Upper lobe of left lung (tissue), 6 donors: ENCODE results near the gene COX10. TPM values are rescaled to one million over a fixed set of nuclear protein-coding genes. Genes with fewer than 3 reads are reported as not detected.

Source experiments
- ATAC-seq, 2 donors: fragments of 200-7000 bp; cut with Tn5 transposase; one replicate each; pipeline ENCODE4 v1.9.1; 2022; ENCODE audit warnings: mild to moderate bottlenecking in 2 of 2, moderate library complexity in 2 of 2; ENCODE audit not compliant: low FRiP score in 2 of 2
- DNase-seq, 2 donors: peaks; one replicate each; pipeline ENCODE4 v3.0.0-alpha.2; 2019 to 2020
- H3K27ac ChIP-seq, 4 donors: fragments of 200-600 bp; sonication (generic); one replicate each; pipeline ENCODE4 v1.5.1; 2016 to 2019
- H3K27me3 ChIP-seq, 4 donors: fragments of 200-600 bp; sonication (generic); one replicate each; pipeline ENCODE4 v1.5.1; 2017 to 2019
- H3K36me3 ChIP-seq, 4 donors: fragments of 200-600 bp; sonication (generic); one replicate each; pipeline ENCODE4 v1.5.1; 2016 to 2019
- H3K4me1 ChIP-seq, 4 donors: fragments of 200-600 bp; sonication (generic); one replicate each; pipeline ENCODE4 v1.5.1; 2018 to 2019
- H3K4me3 ChIP-seq, 4 donors: fragments of 200-600 bp; sonication (generic); one replicate each; pipeline ENCODE4 v1.5.1; 2017 to 2019; ENCODE audit warnings: mild to moderate bottlenecking in 2 of 4, moderate library complexity in 1 of 4
- H3K9me3 ChIP-seq, 4 donors: fragments of 200-600 bp; sonication (generic); one replicate each; pipeline ENCODE4 v1.5.1; 2018 to 2019
- CTCF ChIP-seq, 6 experiments: fragments of 450-650 bp in 4 of 6; fragments of 200-600 bp in 2 of 6; sonication (generic) in 2 of 6; IDR thresholded peaks; one replicate each; pipeline ENCODE4 v1.5.1; 2016 to 2019; ENCODE audit warnings: antibody characterized with exemption in 6 of 6
- EP300 ChIP-seq, 4 donors: sonication (generic); formaldehyde crosslinking; IDR thresholded peaks; one replicate each; pipeline ENCODE4 v1.5.1; 2017; ENCODE audit warnings: antibody characterized with exemption in 4 of 4, control low read depth in 2 of 4
- POLR2A ChIP-seq, 4 donors: fragments of 450-650 bp; IDR thresholded peaks; one replicate each; pipeline ENCODE4 v1.5.1; 2016 to 2017; ENCODE audit warnings: antibody characterized with exemption in 4 of 4, mild to moderate bottlenecking in 2 of 4
- POLR2AphosphoS5 ChIP-seq, 2 donors: sonication (generic); formaldehyde crosslinking; IDR thresholded peaks; one replicate each; pipeline ENCODE4 v1.5.1; 2017; ENCODE audit warnings: antibody characterized with exemption in 2 of 2
- WGBS, 2 donors: methylation state at CpG; one replicate each; pipeline ENCODE4 v1.1.5; 2017 to 2018; 5-methylcytosine and 5-hydroxymethylcytosine counted together
- total RNA-seq, 6 donors: library from RNA; depleted of rRNA in 4 of 6; stranded (reverse); fragments of >200 nt in 4 of 6; gene quantifications; one replicate each; pipeline versions ENCODE4 v1.1.0 to v1.2.1, GENCODE V29; 2016 to 2021
- donor health status: DM: no; HTN: no; CAD: no; lungs with moderate emphysema.
- donor health status: DM: no; HTN: yes; CAD: no; lungs with severe emphysema.

COX10 gene
- total RNA-seq, 6 donors from 2014 or later, result 6.0 to 26.7 (median 16.3) TPM

GRCh38 chr17:14201021-14201987 is 132.0 kb downstream of the COX10 start:
- ATAC-seq (peak in 1 of 2 donors; percentile 33), DNase-seq (peak in 1 of 2 donors; percentile 64)
- WGBS, 2 donors, result 42 to 51% methylated on average over 10 of the region's 10 CpGs
- Histone ChIP-seq H3K4me1 (peaks cover 7 to 50% (median 24%) of the 10 kb centered on the region in 4 donors), H3K36me3 (peaks cover 0 to 3% (median 1%) of the 10 kb centered on the region in 4 donors), H3K4me3 (no peak overlapping the region), H3K27ac (peak overlapping the region in 3 of 4 donors; percentile 58 to 71 (median 62)), H3K27me3 (no peaks in the 10 kb centered on the region), H3K9me3 (no peaks in the 10 kb centered on the region)
- TF ChIP-seq POLR2A (IDR thresholded peaks at IDR 0.05) (peak in 1 of 4 donors; percentile 31), POLR2AphosphoS5 (IDR thresholded peaks at IDR 0.05) (no peak), CTCF (IDR thresholded peaks at IDR 0.05) (no peak), EP300 (IDR thresholded peaks at IDR 0.05) (no peak)

- H3K27me3 ChIP-seq, result no peaks in the 10 kb centered on the region
- peaks cover 0 to 6% (median 4%) of the 10 kb centered on the region in 4 donors for H3K36me3 ChIP-seq
- no peak for ATAC-seq
These were observed 132.7 kb downstream of the COX10 start for GRCh38 chr17:14201988-14202380.

GRCh38 chr17:14202388-14203166 is 133.3 kb downstream of the COX10 start:
- TF ChIP-seq EP300 (IDR thresholded peaks at IDR 0.05) (no peak), POLR2AphosphoS5 (IDR thresholded peaks at IDR 0.05) (no peak), POLR2A (IDR thresholded peaks at IDR 0.05) (no peak), CTCF (IDR thresholded peaks at IDR 0.05) (no peak)
- H3K36me3 ChIP-seq, result peaks cover 0 to 12% (median 8%) of the 10 kb centered on the region in 4 donors
- ATAC-seq (no peak), DNase-seq (no peak)
- H3K27me3 ChIP-seq, result no peaks in the 10 kb centered on the region
- peaks cover 7 to 48% (median 20%) of the 10 kb centered on the region in 4 donors for H3K4me1 ChIP-seq
- no peak overlapping the region for H3K4me3 ChIP-seq
- 89 to 97% methylated on average over 10 of the region's 10 CpGs for WGBS, 2 donors
- H3K27ac ChIP-seq, result peak overlapping the region in 3 of 4 donors; percentile 8 to 58 (median 23)
- no peaks in the 10 kb centered on the region for H3K9me3 ChIP-seq

More at GRCh38 chr17:14201988-14202380, 132.7 kb downstream of the COX10 start:
- Histone ChIP-seq H3K4me3 (no peak overlapping the region), H3K9me3 (no peaks in the 10 kb centered on the region), H3K27ac (peak overlapping the region; percentile 8 to 71 (median 60)), H3K4me1 (peaks cover 7 to 52% (median 24%) of the 10 kb centered on the region in 4 donors)
- TF ChIP-seq CTCF (IDR thresholded peaks at IDR 0.05) (no peak), POLR2AphosphoS5 (IDR thresholded peaks at IDR 0.05) (no peak), EP300 (IDR thresholded peaks at IDR 0.05) (no peak), POLR2A (IDR thresholded peaks at IDR 0.05) (no peak)
- WGBS, 2 donors, result 85 to 93% methylated on average over 4 of the region's 4 CpGs
- DNase-seq, result no peak

- ATAC-seq (no peak), DNase-seq (no peak)
- Histone ChIP-seq H3K9me3 (no peaks in the 10 kb centered on the region), H3K4me3 (no peak overlapping the region), H3K27me3 (no peaks in the 10 kb centered on the region), H3K27ac (no peak overlapping the region), H3K36me3 (peaks cover 0 to 14% (median 7%) of the 10 kb centered on the region in 4 donors), H3K4me1 (peaks cover 7 to 40% (median 16%) of the 10 kb centered on the region in 4 donors)
- TF ChIP-seq POLR2AphosphoS5 (IDR thresholded peaks at IDR 0.05) (no peak), CTCF (IDR thresholded peaks at IDR 0.05) (peak in 1 of 6 experiments; percentile 23), EP300 (IDR thresholded peaks at IDR 0.05) (no peak), POLR2A (IDR thresholded peaks at IDR 0.05) (no peak)
- WGBS, 2 donors, result 90 to 91% methylated on average over 3 of the region's 3 CpGs
These were observed 134.1 kb downstream of the COX10 start for GRCh38 chr17:14203388-14203787.
